Fibroblast of lung (primary cell): ENCODE measurements around the gene HTR3E. TPM values are rescaled to one million over a fixed set of nuclear protein-coding genes. Genes with fewer than 3 reads are reported as not detected.
A peak's percentile ranks its signal among the peaks of the same experiment; 100 is the strongest.

ENCODE experiments used
- DNase-seq, 2 donors: peaks; one replicate each; pipeline versions ENCODE4 v3.0.0 to v3.0.0-alpha.2; 2010; ENCODE audit warnings: low read depth in 2 of 2
- H2AFZ ChIP-seq: 2 replicates; pipeline ENCODE4 v1.5.1; 2012; ENCODE audit warnings: low read length, control low read depth, inconsistent platforms
- H3K27ac ChIP-seq: 2 replicates; pipeline ENCODE4 v1.5.1; 2011; ENCODE audit warnings: low read length, control low read depth; ENCODE audit not compliant: insufficient read depth
- H3K27me3 ChIP-seq: 2 replicates; pipeline ENCODE4 v1.5.1; 2011; ENCODE audit warnings: mild to moderate bottlenecking, low read length; ENCODE audit not compliant: control insufficient read depth, insufficient read depth
- H3K36me3 ChIP-seq: 2 replicates; pipeline ENCODE4 v1.5.1; 2011; ENCODE audit warnings: low read length; ENCODE audit not compliant: control insufficient read depth, insufficient read depth
- H3K4me1 ChIP-seq: 2 replicates; pipeline ENCODE4 v1.5.1; 2011; ENCODE audit warnings: low read length; ENCODE audit not compliant: control insufficient read depth, insufficient read depth; ENCODE audit errors: extremely low read depth
- H3K4me2 ChIP-seq: 2 replicates; pipeline ENCODE4 v1.5.1; 2011; ENCODE audit warnings: low read length, control low read depth; ENCODE audit not compliant: insufficient read depth; ENCODE audit errors: extremely low read depth
- H3K4me3 ChIP-seq, 4 experiments: fragments of 200-600 bp in 1 of 4; sonication (generic) in 1 of 4; replicated peaks in 1 of 4; 2 replicates each; pipeline ENCODE4 v1.5.1; 2011 to 2016; ENCODE audit warnings: low read length in 4 of 4, low read depth in 3 of 4, mild to moderate bottlenecking in 3 of 4, control low read depth in 2 of 4, inconsistent platforms in 1 of 4, mixed read lengths in 1 of 4; ENCODE audit not compliant: insufficient read depth in 1 of 4; ENCODE audit errors: control extremely low read depth in 1 of 4
- H3K79me2 ChIP-seq: 2 replicates; pipeline ENCODE4 v1.5.1; 2012; ENCODE audit warnings: mild to moderate bottlenecking, low read length, inconsistent platforms; ENCODE audit not compliant: control insufficient read depth, insufficient read depth
- H3K9ac ChIP-seq: 2 replicates; pipeline ENCODE4 v1.5.1; 2011; ENCODE audit warnings: mild to moderate bottlenecking, low read length, control low read depth; ENCODE audit not compliant: insufficient read depth
- H3K9me3 ChIP-seq: 2 replicates; pipeline ENCODE4 v1.5.1; 2012; ENCODE audit warnings: low read depth, low read length; ENCODE audit not compliant: control insufficient read depth, insufficient read depth
- H4K20me1 ChIP-seq: 2 replicates; pipeline ENCODE4 v1.5.1; 2011; ENCODE audit warnings: low read length; ENCODE audit not compliant: control insufficient read depth, insufficient read depth; ENCODE audit errors: extremely low read depth
- CTCF ChIP-seq, 2 donors: IDR thresholded peaks in 1 of 2; conservative IDR thresholded peaks in 1 of 2; 1 replicate in 1 of 2; 2 replicates in 1 of 2; pipeline ENCODE4 v1.5.1; 2011 to 2012; ENCODE audit warnings: low read length in 2 of 2, control low read depth in 1 of 2, inconsistent platforms in 1 of 2, low read depth in 1 of 2, mild to moderate bottlenecking in 1 of 2
- EZH2 ChIP-seq: IDR thresholded peaks from 2 replicates; pipeline ENCODE4 v1.5.1; 2012; ENCODE audit warnings: low read length, control low read depth, mild to moderate bottlenecking; ENCODE audit errors: missing control alignments
- polyA plus RNA-seq, 2 donors: library from polyadenylated mRNA; depleted of rRNA in 1 of 2; stranded (reverse) in 1 of 2; unstranded in 1 of 2; fragments of >200 nt; gene quantifications; 2 replicates each; pipeline ENCODE4 v1.2.1, GENCODE V29; 2011 to 2012; ENCODE audit warnings: missing spikeins in 1 of 2
- total RNA-seq: library from RNA; depleted of rRNA; stranded (reverse); fragments of >200 nt; gene quantifications from 2 replicates; pipeline ENCODE4 v1.2.1, GENCODE V29; 2014

HTR3E gene
- total and polyA plus RNA-seq, 2 donors (not counting 1 experiment from before 2014, with no cell fraction given), result not detected

DNA sequence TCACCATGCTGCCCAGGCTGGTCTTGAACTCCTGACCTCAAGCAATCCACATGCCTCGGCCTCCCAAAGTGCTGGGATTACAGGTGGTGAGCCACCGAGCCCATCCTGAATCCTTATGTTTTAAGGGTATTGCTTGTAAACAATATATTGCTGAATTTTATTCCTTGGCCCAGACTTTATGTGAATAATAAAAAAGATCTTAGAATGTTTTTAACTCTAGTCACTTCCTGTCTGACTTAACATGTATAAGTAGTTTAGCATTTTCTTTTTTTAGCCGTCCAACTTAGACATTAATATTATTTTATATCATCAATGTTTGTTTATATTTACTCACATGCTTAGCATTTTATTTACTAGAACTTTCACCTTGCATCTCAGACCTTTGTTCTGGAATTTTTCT lies 29.1 kb downstream of the HTR3E start:
- DNase-seq, result no peak
- no peaks in the 10 kb centered on the region for H3K36me3 ChIP-seq
- no peak overlapping the region for H3K4me2 ChIP-seq
- H3K9ac ChIP-seq, result no peak overlapping the region
- no peaks in the 10 kb centered on the region for H3K79me2 ChIP-seq
- H3K27me3 ChIP-seq, result no peaks in the 10 kb centered on the region
- no peaks in the 10 kb centered on the region for H3K9me3 ChIP-seq
- no peak overlapping the region for H3K4me3 ChIP-seq
- no peak for TF ChIP-seq CTCF (conservative IDR thresholded peaks at IDR 0.05 in 1 of 2, IDR thresholded peaks at IDR 0.05 in 1 of 2; ENCODE audit: low read depth in 1 of 2, low read length in 2 of 2)
- no peak for TF ChIP-seq EZH2
- H4K20me1 ChIP-seq, result no peaks in the 10 kb centered on the region
- no peaks in the 10 kb centered on the region for H3K4me1 ChIP-seq
- H2AFZ ChIP-seq, result no peak overlapping the region
- no peak overlapping the region for H3K27ac ChIP-seq

- Histone ChIP-seq H3K27ac (no peak overlapping the region), H3K4me1 (no peaks in the 10 kb centered on the region), H3K27me3 (no peaks in the 10 kb centered on the region), H3K4me3 (no peak overlapping the region), H3K4me2 (no peak overlapping the region), H4K20me1 (no peaks in the 10 kb centered on the region), H3K9me3 (no peaks in the 10 kb centered on the region), H3K79me2 (no peaks in the 10 kb centered on the region), H2AFZ (no peak overlapping the region), H3K9ac (no peak overlapping the region), H3K36me3 (no peaks in the 10 kb centered on the region)
- peak; percentile 45 to 50 for DNase-seq
- TF ChIP-seq CTCF (conservative IDR thresholded peaks at IDR 0.05 in 1 of 2, IDR thresholded peaks at IDR 0.05 in 1 of 2; ENCODE audit: low read depth in 1 of 2, low read length in 2 of 2) (peak; percentile 46 to 54), EZH2 (no peak)
Observed at GRCh38 chr3:184129012-184129411, 32.1 kb downstream of the HTR3E start.

- H3K4me2 ChIP-seq, result no peak overlapping the region
- no peaks in the 10 kb centered on the region for H3K9me3 ChIP-seq
- H3K36me3 ChIP-seq, result no peaks in the 10 kb centered on the region
- H3K27ac ChIP-seq, result no peak overlapping the region
- peaks cover 4% of the 10 kb centered on the region for H3K4me1 ChIP-seq
- no peak overlapping the region for H3K9ac ChIP-seq
- DNase-seq, result no peak
- no peak overlapping the region for H3K4me3 ChIP-seq
- H2AFZ ChIP-seq, result no peak overlapping the region
- peaks cover 29% of the 10 kb centered on the region for H3K79me2 ChIP-seq
- no peaks in the 10 kb centered on the region for H4K20me1 ChIP-seq
- TF ChIP-seq EZH2 (no peak), CTCF (conservative IDR thresholded peaks at IDR 0.05 in 1 of 2, IDR thresholded peaks at IDR 0.05 in 1 of 2; ENCODE audit: low read depth in 1 of 2, low read length in 2 of 2) (no peak)
- no peaks in the 10 kb centered on the region for H3K27me3 ChIP-seq
Observed at GRCh38 chr3:184132945-184133344, 36.1 kb downstream of the HTR3E start.
